Measurements from ENCODE around the gene ZNF688.
"Not testable (repeated sequence)": the region's sequence is repeated elsewhere in the genome, so short reads cannot be mapped to it uniquely, and the experiment has no call there.

ZNF688 gene

DNA sequence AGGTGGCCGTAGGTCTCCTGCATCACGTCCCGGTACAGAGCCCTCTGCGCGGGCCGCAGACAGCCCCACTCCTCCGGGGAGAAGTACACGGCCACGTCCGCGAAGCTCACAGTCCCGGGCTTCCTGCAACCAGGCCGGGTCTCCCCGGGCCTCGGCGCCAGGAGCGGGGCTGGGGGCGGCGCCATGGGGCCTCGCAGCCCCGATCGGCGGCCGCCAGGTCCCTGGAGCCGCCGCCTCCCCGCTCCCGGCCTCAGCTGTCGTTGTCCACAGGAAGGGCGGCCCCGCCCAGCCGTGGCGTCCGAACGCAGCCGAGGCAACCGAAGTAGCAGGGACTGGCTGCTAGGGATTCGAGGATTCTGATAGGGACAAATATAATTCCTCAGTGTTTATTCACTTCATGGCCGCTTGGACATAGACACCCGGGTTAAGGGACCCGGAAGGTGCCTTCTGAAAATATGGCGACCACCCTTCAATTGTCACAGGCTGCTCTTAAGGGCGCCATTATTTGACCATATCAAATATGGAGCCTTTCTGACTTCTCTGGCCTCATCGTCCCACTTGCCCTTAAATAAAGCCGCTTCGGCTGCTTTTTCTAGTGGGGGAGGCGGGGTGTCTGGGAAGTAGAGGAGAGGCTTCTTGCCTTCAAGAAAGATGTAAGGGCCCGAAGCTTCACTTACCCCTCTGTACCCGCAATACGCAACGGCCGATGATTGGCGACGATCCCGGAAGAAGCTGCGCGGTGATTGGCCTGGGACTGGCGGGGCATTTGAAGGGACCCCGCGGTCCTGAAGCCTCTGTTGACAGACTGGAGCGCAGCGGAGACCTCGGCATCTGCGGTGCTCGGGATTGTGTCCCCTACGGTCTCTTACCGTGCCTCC lies at the start of gene ZNF688:
Gene ZNF688 (minus strand): TSS at position 270 of the 878 bp plus-strand sequence. CDS start 85 bp downstream, at position 185.
- peak; percentile 75 to 94 (median 89) for DNase-seq (ENCODE audit: low read depth in 3 of 3, low spot score in 1 of 3)

- no peak for DNase-seq (ENCODE audit: low read depth in 3 of 3, low spot score in 1 of 3)
Observed at GRCh38 chr16:30620169-30620568, 48.7 kb upstream of the ZNF688 start.

GRCh38 chr16:30619638-30620037 lies 48.1 kb upstream of the ZNF688 start:
- no peak for DNase-seq (ENCODE audit: low read depth in 3 of 3, low spot score in 1 of 3)

GRCh38 chr16:30619202-30619601 lies 47.7 kb upstream of the ZNF688 start:
- DNase-seq (ENCODE audit: low read depth in 3 of 3, low spot score in 1 of 3) = no peak

GRCh38 chr16:30615358-30616091 lies 44.0 kb upstream of the ZNF688 start:
- DNase-seq (ENCODE audit: low read depth in 3 of 3, low spot score in 1 of 3) = peak in 1 of 3 donors; percentile 43

DNA sequence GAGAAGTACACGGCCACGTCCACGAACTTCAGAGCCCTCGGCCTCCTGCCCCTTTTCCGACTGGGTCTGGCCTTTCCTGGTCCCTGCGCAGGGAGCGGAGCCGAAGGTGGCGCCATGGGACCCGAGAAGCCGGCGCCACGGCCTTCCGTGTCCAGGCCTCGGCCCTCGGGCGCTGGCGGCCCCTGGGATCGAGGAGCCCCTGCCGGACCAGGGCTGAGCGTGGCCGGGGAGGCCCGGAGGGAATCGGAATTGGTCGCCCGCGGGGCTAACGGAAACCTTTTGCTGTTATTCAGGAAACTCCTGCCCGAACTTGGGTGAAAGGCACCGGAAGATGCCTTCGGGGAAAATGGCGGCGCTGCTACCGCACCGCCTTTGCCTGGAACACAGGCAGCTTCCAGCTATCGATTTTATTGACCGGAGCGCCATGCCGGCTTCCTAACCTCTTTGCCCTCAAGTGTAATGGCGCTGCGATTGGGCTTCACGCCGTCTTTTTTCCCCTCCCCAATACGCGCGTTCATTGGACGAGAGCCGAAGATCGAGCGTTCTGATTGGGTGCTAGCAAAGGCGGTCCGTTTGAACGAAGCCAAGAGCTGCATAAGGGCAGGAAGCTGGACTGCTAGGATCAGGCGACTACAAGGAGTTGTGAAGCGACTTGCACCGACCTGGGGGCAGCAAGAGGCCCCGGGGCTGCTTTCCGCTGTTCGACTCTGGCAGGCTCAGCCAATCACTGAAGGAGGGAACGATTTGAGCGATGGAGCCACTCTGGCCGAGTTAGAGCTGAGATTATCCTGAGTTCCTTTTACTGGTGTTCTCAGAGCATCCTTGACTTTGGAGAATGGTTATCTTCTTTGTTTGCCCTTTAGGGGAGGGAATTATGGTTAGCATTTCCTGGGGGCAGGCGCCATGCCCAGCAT lies 38.7 kb upstream of the ZNF688 start, which contains the start of gene ZNF689:
Gene ZNF689 (minus strand): TSS at position 464 of the 914 bp plus-strand sequence. CDS start 348 bp downstream, at position 116.
- DNase-seq (ENCODE audit: low read depth in 3 of 3, low spot score in 1 of 3) = peak; percentile 85 to 90 (median 89)

DNA sequence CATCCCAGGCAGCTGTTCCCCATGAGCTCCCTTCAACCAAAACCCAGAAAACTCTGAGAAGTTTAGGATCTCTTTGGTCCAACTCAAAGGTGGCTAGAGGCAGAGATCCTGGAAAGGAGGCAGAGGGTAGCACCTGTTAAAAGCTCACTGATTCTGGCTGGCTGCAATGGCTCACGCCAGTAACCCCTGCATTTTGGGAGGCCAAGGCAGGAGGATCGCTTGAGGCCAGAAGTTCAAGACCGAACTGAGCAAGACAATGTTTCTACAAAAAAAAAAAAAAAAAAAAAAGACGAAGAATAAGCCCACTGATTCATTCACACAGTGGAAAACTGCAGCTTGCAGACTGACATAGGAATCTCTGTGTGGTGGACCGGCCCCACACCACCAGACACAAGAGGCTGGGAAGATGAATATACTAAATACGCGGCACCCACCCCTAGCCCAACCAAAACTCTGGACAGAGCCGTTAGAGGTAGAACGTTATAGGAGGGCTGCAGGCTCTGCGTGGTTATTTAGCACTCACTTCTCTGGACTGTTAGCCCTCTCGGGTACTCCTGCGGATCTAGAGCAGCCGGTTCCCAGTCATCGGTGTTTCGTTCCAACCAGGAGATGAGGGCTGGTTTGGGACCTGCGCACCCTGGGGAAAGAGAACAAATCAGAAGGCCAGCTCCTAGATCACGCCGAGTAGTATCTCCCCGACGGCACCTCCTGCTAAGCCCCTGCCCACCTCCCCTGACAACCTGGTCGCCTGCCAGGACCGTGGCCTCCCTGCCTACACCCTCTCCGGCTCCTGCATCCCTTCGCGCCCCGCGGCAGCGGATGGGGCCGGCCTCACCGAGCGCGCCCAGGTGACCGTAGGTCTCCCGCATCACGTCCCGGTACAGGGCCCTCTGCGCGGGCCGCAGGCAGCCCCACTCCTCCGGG lies 37.8 kb upstream of the ZNF688 start:
- peak in 2 of 3 donors; percentile 23 to 42 for DNase-seq (ENCODE audit: low read depth in 3 of 3, low spot score in 1 of 3)

GRCh38 chr16:30606004-30606403 lies 34.5 kb upstream of the ZNF688 start:
- DNase-seq (ENCODE audit: low read depth in 3 of 3, low spot score in 1 of 3) = no peak

- DNase-seq (ENCODE audit: low read depth in 3 of 3, low spot score in 1 of 3) = no peak
Observed at GRCh38 chr16:30605158-30605557, 33.6 kb upstream of the ZNF688 start.

- DNase-seq (ENCODE audit: low read depth in 3 of 3, low spot score in 1 of 3) = no peak
Observed at GRCh38 chr16:30604316-30604947, 32.9 kb upstream of the ZNF688 start.

DNA sequence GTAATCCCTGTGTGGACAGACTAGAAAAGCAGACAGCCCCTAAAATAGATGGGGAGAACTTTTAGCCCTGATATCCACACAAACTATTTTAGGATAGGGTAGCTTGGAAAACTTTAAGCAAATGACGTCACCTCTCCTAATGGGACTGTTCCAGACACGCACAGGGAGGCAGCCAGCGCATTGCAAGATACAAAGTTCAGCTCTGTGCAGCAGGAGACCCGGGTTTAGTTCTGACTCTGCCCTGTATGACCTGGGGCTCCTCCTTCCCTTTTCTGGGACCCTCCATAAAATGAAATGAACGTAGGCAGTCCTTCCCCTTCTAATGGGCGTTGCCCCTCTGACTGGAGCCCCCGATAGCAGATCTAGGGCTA lies 32.4 kb upstream of the ZNF688 start:
- DNase-seq (ENCODE audit: low read depth in 3 of 3, low spot score in 1 of 3) = no peak

GRCh38 chr16:30602616-30603277 lies 31.2 kb upstream of the ZNF688 start:
- DNase-seq (ENCODE audit: low read depth in 3 of 3, low spot score in 1 of 3) = no peak

DNA sequence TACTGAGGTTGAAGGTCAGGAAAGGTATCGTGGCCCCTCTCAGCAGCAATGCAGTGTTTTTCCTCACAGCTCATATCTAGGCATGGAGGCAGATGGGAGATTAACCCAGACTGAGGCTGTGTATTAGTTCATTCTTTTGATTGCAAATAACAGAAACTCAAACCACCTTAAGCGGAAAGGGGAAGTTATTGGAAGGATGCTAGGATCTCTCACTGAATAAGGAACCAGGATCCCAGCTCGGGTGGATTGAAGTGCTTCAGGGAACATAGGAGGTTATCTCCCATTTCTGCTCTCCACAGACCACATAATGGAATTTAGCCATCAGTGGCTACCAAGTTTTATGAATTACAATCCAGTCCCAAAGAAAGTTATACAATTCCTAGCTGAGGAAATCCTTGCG lies 30.5 kb upstream of the ZNF688 start:
- DNase-seq (ENCODE audit: low read depth in 3 of 3, low spot score in 1 of 3) = no peak

DNA sequence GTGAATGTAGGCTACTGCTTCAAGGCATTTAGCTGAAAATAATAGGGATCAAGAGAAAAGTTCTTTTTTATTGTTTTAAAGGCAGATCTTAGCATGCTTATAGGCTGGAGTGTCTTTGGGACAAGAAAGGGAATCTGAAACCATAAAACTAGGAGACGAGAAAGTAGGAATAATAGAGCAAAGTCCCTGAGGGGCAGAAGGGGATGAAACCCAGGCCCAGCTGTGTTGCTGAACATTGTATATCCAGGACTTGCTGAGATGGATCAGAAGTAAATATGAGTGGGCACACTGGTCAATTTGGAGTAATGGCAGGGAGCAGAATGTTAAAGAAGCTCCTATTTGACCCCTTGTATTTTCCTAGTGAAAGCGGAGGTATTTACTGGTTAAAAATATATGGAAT lies 29.4 kb upstream of the ZNF688 start:
- no peak for DNase-seq (ENCODE audit: low read depth in 3 of 3, low spot score in 1 of 3)

GRCh38 chr16:30600215-30600614 lies 28.7 kb upstream of the ZNF688 start:
- no peak for DNase-seq (ENCODE audit: low read depth in 3 of 3, low spot score in 1 of 3)

DNA sequence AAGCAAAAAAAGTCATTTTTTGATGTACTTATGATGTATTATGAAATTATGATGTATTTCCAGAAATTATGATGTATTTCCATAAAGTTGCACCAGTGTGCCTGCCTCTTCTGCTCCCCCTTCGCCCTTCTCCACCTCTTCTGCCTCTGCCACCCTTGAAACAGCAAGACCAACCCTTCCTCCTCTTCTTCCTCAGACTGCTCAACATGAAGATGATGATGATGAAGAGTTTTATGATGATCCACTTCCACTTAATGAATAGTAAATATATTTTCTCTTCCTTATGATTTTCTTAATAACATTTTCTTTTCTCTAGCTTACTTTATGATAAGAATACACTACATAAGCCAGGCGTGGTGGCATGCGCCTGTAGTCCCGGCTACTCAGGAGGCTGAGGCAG lies 21.4 kb upstream of the ZNF688 start:
- DNase-seq (ENCODE audit: low read depth in 3 of 3, low spot score in 1 of 3) = no peak

GRCh38 chr16:30590869-30591268 lies 19.4 kb upstream of the ZNF688 start:
- not testable (repeated sequence) for DNase-seq (ENCODE audit: low read depth in 3 of 3, low spot score in 1 of 3)

DNA sequence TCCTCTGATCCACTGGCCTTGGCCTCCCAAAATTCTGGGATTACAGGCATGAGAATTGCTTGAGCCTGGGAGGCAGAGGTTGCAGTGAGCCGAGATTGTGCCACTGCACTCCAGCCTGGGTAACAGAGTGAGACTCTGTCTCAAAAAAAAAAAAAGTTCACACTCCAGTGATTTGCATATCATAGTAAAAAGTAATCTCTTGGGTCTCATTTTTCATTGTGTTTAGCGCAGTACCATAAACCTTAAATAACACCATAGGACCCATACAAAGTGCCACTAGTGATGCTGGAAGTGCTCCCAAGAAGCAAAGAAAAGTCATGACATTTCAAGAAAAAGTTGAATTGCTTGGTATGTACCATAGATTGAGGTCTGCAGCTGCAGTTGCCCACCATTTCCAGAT lies 18.1 kb upstream of the ZNF688 start:
- not testable (repeated sequence) for DNase-seq (ENCODE audit: low read depth in 3 of 3, low spot score in 1 of 3)

GRCh38 chr16:30588651-30589050 lies 17.1 kb upstream of the ZNF688 start:
- DNase-seq (ENCODE audit: low read depth in 3 of 3, low spot score in 1 of 3) = no peak
